ENCODE measurements around the gene HSD17B14.

DNA sequence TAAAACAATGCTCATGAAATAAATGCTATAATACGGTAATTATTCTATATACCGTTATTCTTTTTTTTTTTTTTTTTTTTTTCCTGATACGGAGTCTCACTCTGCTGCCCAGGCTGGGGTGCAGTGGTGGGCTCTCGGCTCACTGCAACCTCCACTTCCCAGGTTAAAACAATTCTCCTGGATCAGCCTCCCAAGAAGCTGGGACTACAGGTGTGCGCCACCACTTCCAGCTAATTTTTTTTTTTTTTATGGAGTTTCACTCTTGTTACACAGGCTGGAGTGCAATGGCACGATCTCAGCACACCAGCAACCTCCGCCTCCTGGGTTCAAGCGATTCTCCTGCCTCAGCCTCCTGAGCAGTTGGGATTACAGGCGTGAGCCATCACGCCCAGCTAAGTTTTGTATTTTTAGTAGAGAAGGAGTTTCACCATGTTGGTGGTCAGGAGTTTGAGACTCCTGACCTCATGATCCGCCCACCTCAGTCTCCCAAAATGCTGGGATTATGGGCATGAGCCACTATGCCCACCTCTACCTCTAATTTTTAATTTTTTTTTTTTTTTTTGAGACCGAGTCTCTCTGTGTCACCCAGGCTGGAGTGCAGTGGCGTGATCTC is 42.8 kb upstream of the HSD17B14 start:
- TF ChIP-seq EP300 (IDR thresholded peaks at IDR 0.05; ENCODE audit: low read depth in 2 of 2, low read length in 2 of 2) (no peak), EP300 (CRISPR knock-in tag; IDR thresholded peaks at IDR 0.05; ENCODE audit: borderline replicate concordance) (no peak), NR3C1 (CRISPR knock-in tag; IDR thresholded peaks at IDR 0.05) (no peak), POLR2A (IDR thresholded peaks at IDR 0.05; ENCODE audit: insufficient read depth in 1 of 2, low read depth in 2 of 2, low read length in 2 of 2) (no peak), ZNF274 (CRISPR knock-in tag; IDR thresholded peaks at IDR 0.05) (no peak)

Measured in HepG2 (cell line).